Stomach (tissue), 9 donors: ENCODE measurements around the gene DQX1. TPM values are rescaled to one million over a fixed set of nuclear protein-coding genes. Genes with fewer than 3 reads are reported as not detected.
A peak's percentile ranks its signal among the peaks of the same experiment; 100 is the strongest.

Source experiments
- DNase-seq, 2 donors: peaks; one replicate each; pipeline versions ENCODE4 v3.0.0 to v3.0.0-alpha.2; 2013 to 2019
- H3K27ac ChIP-seq, 5 donors: fragments of 200-600 bp in 4 of 5; sonication (generic) in 4 of 5; one replicate each; pipeline ENCODE4 v1.5.1; 2013 to 2019; ENCODE audit warnings: mild to moderate bottlenecking in 1 of 5, moderate library complexity in 1 of 5
- H3K27me3 ChIP-seq, 3 donors: fragments of 200-600 bp; sonication (generic); one replicate each; pipeline ENCODE4 v1.5.1; 2017 to 2019; ENCODE audit warnings: mixed run types in 1 of 3
- H3K36me3 ChIP-seq, 4 donors: fragments of 200-600 bp; sonication (generic); 1 replicate in 3 of 4; 2 replicates in 1 of 4; pipeline ENCODE4 v1.5.1; 2016 to 2019
- H3K4me1 ChIP-seq, 4 donors: fragments of 200-600 bp; sonication (generic); one replicate each; pipeline ENCODE4 v1.5.1; 2016 to 2019
- H3K4me3 ChIP-seq, 4 donors: fragments of 200-600 bp; sonication (generic) in 3 of 4; one replicate each; pipeline ENCODE4 v1.5.1; 2016 to 2019; ENCODE audit warnings: mild to moderate bottlenecking in 1 of 4
- H3K9me3 ChIP-seq, 4 donors: fragments of 200-600 bp; sonication (generic); one replicate each; pipeline ENCODE4 v1.5.1; 2016 to 2019
- CTCF ChIP-seq, 7 experiments: fragments of 450-650 bp in 4 of 7; fragments of 200-600 bp in 3 of 7; sonication (generic) in 3 of 7; IDR thresholded peaks; one replicate each; pipeline ENCODE4 v1.5.1; 2016 to 2019; ENCODE audit warnings: antibody characterized with exemption in 7 of 7, control low read depth in 2 of 7, mild to moderate bottlenecking in 1 of 7
- EP300 ChIP-seq: sonication (generic); formaldehyde crosslinking; IDR thresholded peaks from one replicate; pipeline ENCODE4 v1.6.1; 2017; ENCODE audit warnings: antibody characterized with exemption
- POLR2A ChIP-seq, 4 donors: fragments of 450-650 bp; IDR thresholded peaks; one replicate each; pipeline ENCODE4 v1.6.1; 2016; ENCODE audit warnings: antibody characterized with exemption in 4 of 4, control low read depth in 2 of 4, mild to moderate bottlenecking in 1 of 4, moderate library complexity in 1 of 4
- POLR2AphosphoS5 ChIP-seq, 3 donors: sonication (generic); formaldehyde crosslinking; IDR thresholded peaks; one replicate each; pipeline ENCODE4 v1.6.1; 2016; ENCODE audit warnings: antibody characterized with exemption in 3 of 3
- WGBS, 5 donors: extraction: QIAGEN DNeasy Blood & Tissue Kit in 3 of 5; methylation state at CpG; one replicate each; pipeline versions ENCODE4 v1.1.5 to v1.1.7; 2013 to 2018; 5-methylcytosine and 5-hydroxymethylcytosine counted together
- intact Hi-C: fragments of 100-400 bp; cut with DNase I; formaldehyde crosslinking; loops from one replicate; pipeline ENCODE4 v1.15.1; 2023; ENCODE audit warnings: low total_unique reads
- polyA plus RNA-seq, 3 donors: library from polyadenylated mRNA; stranded (reverse); fragments of 200-250 nt; gene quantifications; one replicate each; pipeline ENCODE4 v1.2.3, GENCODE V29; 2013
- total RNA-seq, 5 donors: library from RNA; depleted of rRNA; stranded (reverse); fragments of >200 nt; gene quantifications; one replicate each; pipeline versions ENCODE4 v1.1.0 to v1.2.3, GENCODE V29; 2014 to 2016
- donor health status: healthy with polysubstance abuse.
- donor health status: Bipolar disorder and iron deficiency.
- donor health status: healthy.

The DQX1 gene
- total and polyA plus RNA-seq, 8 donors = 2.1 to 42.6 (median 10.3) TPM

GRCh38 chr2:74559912-74560311 lies 33.9 kb upstream of the DQX1 start:
- no peak for DNase-seq
- intact Hi-C loops = no loop called here
- H3K27me3 ChIP-seq = no peaks in the 10 kb centered on the region
- peaks cover 8 to 14% (median 10%) of the 10 kb centered on the region in 4 donors for H3K36me3 ChIP-seq
- no peak overlapping the region for H3K4me3 ChIP-seq
- no peak overlapping the region for H3K27ac ChIP-seq
- H3K9me3 ChIP-seq = no peaks in the 10 kb centered on the region
- WGBS, 5 donors = 19 to 54% (median 31%) methylated on average over 5 of the region's 5 CpGs
- peaks cover 0 to 44% (median 23%) of the 10 kb centered on the region in 4 donors for H3K4me1 ChIP-seq
- TF ChIP-seq EP300 (no peak), POLR2A (IDR thresholded peaks at IDR 0.05) (no peak)

- peak overlapping the region; percentile 12 to 59 (median 37) for H3K27ac ChIP-seq
- H3K27me3 ChIP-seq = no peaks in the 10 kb centered on the region
- no peak overlapping the region for H3K4me3 ChIP-seq
- no peak for TF ChIP-seq CTCF (IDR thresholded peaks at IDR 0.05)
- no peak for TF ChIP-seq POLR2AphosphoS5 (IDR thresholded peaks at IDR 0.05)
- TF ChIP-seq EP300 = no peak
- TF ChIP-seq POLR2A (IDR thresholded peaks at IDR 0.05) = no peak
- H3K9me3 ChIP-seq = no peaks in the 10 kb centered on the region
- H3K4me1 ChIP-seq = peaks cover 0 to 50% (median 33%) of the 10 kb centered on the region in 4 donors
- WGBS, 5 donors = 37 to 59% (median 38%) methylated on average over 7 of the region's 7 CpGs
- H3K36me3 ChIP-seq = peaks cover 8 to 14% (median 10%) of the 10 kb centered on the region in 4 donors
- DNase-seq = peak in 1 of 2 donors; percentile 46
- intact Hi-C loops = no loop called here
Observed at GRCh38 chr2:74558284-74559230, 32.5 kb upstream of the DQX1 start.

GRCh38 chr2:74556831-74557370 lies 30.9 kb upstream of the DQX1 start:
- WGBS, 5 donors = 86 to 95% (median 93%) methylated on average over 4 to 6 of the region's 6 CpGs
- Histone ChIP-seq H3K4me1 (peaks cover 0 to 65% (median 41%) of the 10 kb centered on the region in 4 donors), H3K27ac (peak overlapping the region in 1 of 5 donors; percentile 91), H3K9me3 (no peaks in the 10 kb centered on the region), H3K27me3 (no peaks in the 10 kb centered on the region), H3K4me3 (no peak overlapping the region), H3K36me3 (peaks cover 8 to 14% (median 10%) of the 10 kb centered on the region in 4 donors)
- TF ChIP-seq CTCF (IDR thresholded peaks at IDR 0.05) (no peak), EP300 (no peak), POLR2A (IDR thresholded peaks at IDR 0.05) (no peak), POLR2AphosphoS5 (IDR thresholded peaks at IDR 0.05) (no peak)
- DNase-seq = no peak
- intact Hi-C loops = no loop called here

- Histone ChIP-seq H3K27ac (peak overlapping the region in 2 of 5 donors; percentile 91 to 94), H3K4me1 (peaks cover 0 to 65% (median 41%) of the 10 kb centered on the region in 4 donors), H3K36me3 (peaks cover 8 to 14% (median 10%) of the 10 kb centered on the region in 4 donors), H3K27me3 (no peaks in the 10 kb centered on the region), H3K9me3 (no peaks in the 10 kb centered on the region), H3K4me3 (peak overlapping the region in 2 of 4 donors; percentile 78 to 85)
- no peak for DNase-seq
- WGBS, 5 donors = 79 to 94% (median 85%) methylated on average over 14 of the region's 14 CpGs
- TF ChIP-seq POLR2AphosphoS5 (IDR thresholded peaks at IDR 0.05) (no peak), CTCF (IDR thresholded peaks at IDR 0.05) (no peak), POLR2A (IDR thresholded peaks at IDR 0.05) (no peak), EP300 (no peak)
- intact Hi-C loops = no loop called here
Observed at GRCh38 chr2:74556159-74556558, 30.1 kb upstream of the DQX1 start.
